Panc1 (cell line): Measurements from ENCODE around the gene SLC16A8.

Source experiments
- SIN3A ChIP-seq: IDR thresholded peaks from 2 replicates; pipeline ENCODE4 v1.6.1; 2012; ENCODE audit warnings: low read depth, mild to moderate bottlenecking, low read length, moderate library complexity, borderline replicate concordance; ENCODE audit not compliant: insufficient read depth
- TF ChIP-seq, protein P1 (sequence below): fragments of 450-650 bp; IDR thresholded peaks from 2 replicates; pipeline ENCODE4 v1.5.1; 2017; ENCODE audit warnings: mild to moderate bottlenecking
- TF ChIP-seq, protein P2 (sequence below), 2 experiments: IDR thresholded peaks; 2 replicates each; pipeline ENCODE4 v1.6.1; 2011 to 2012; ENCODE audit warnings: low read depth in 2 of 2, control low read depth in 1 of 2, low read length in 1 of 2, mild to moderate bottlenecking in 1 of 2, moderate library complexity in 1 of 2; ENCODE audit not compliant: insufficient read depth in 1 of 2

DNA sequence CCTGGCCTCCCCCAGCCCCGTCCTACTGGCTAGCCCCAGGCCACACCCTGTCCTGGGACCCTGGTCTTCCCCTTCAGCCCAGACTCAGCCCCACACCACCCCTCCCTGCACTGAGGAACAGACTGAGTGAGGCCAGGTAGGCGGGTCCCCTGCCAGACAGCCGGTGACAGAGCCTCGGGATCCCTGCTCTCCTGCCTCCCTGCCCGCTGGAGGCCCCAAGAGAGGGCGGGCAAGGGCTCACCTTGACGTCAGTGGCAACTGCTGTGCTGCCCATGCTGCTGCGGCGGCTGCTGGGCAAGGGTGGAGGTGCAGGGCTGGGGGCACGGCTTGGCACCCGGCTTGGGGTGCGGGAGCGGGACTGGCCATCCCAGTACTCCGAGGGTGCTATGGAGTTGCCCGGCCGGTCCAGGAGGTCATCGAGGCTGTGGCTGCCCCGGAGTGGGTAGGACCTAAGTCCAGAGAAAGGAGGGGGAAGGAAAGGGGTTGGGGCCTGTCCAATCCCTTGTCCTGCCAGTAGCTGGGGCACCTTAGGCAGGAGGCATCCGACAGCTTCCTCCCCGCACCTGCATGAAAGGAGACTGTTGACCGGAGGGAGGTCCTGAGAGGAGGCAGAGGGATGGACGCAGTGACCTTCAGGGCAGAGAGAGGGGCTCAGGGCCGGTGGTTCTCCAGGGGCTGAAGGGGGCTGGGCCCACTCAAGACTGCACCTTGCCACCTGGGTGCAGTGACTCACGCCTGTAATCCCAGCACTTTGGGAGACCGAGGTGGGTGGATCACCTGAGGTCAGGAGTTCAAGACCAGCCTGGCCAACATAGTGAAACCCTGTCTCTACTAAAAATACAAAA, 2.2 kb upstream of the SLC16A8 start:
- TF ChIP-seq SIN3A = no peak
- TF ChIP-seq, protein P1, sequence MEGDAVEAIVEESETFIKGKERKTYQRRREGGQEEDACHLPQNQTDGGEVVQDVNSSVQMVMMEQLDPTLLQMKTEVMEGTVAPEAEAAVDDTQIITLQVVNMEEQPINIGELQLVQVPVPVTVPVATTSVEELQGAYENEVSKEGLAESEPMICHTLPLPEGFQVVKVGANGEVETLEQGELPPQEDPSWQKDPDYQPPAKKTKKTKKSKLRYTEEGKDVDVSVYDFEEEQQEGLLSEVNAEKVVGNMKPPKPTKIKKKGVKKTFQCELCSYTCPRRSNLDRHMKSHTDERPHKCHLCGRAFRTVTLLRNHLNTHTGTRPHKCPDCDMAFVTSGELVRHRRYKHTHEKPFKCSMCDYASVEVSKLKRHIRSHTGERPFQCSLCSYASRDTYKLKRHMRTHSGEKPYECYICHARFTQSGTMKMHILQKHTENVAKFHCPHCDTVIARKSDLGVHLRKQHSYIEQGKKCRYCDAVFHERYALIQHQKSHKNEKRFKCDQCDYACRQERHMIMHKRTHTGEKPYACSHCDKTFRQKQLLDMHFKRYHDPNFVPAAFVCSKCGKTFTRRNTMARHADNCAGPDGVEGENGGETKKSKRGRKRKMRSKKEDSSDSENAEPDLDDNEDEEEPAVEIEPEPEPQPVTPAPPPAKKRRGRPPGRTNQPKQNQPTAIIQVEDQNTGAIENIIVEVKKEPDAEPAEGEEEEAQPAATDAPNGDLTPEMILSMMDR = no peak
- TF ChIP-seq, protein P2, sequence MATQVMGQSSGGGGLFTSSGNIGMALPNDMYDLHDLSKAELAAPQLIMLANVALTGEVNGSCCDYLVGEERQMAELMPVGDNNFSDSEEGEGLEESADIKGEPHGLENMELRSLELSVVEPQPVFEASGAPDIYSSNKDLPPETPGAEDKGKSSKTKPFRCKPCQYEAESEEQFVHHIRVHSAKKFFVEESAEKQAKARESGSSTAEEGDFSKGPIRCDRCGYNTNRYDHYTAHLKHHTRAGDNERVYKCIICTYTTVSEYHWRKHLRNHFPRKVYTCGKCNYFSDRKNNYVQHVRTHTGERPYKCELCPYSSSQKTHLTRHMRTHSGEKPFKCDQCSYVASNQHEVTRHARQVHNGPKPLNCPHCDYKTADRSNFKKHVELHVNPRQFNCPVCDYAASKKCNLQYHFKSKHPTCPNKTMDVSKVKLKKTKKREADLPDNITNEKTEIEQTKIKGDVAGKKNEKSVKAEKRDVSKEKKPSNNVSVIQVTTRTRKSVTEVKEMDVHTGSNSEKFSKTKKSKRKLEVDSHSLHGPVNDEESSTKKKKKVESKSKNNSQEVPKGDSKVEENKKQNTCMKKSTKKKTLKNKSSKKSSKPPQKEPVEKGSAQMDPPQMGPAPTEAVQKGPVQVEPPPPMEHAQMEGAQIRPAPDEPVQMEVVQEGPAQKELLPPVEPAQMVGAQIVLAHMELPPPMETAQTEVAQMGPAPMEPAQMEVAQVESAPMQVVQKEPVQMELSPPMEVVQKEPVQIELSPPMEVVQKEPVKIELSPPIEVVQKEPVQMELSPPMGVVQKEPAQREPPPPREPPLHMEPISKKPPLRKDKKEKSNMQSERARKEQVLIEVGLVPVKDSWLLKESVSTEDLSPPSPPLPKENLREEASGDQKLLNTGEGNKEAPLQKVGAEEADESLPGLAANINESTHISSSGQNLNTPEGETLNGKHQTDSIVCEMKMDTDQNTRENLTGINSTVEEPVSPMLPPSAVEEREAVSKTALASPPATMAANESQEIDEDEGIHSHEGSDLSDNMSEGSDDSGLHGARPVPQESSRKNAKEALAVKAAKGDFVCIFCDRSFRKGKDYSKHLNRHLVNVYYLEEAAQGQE (IDR thresholded peaks at IDR 0.05; ENCODE audit: insufficient read depth in 1 of 2, low read depth in 2 of 2, low read length in 1 of 2) = no peak
